Activated CD4-positive, alpha-beta T cell treated with anti-CD3 and anti-CD28 coated beads, Interleukin-2, amount 10 ng/mL, durations not matched to agents 24 days and 14 days (primary cell): Measurements from ENCODE around the gene LYRM2. TPM values are rescaled to one million over a fixed set of nuclear protein-coding genes. Genes with fewer than 3 reads are reported as not detected.

Experiments
- DNase-seq: peaks from one replicate; pipeline ENCODE4 v3.0.0; 2022
- H3K27ac Mint-ChIP-seq: one replicate; pipeline ENCODE4 v1.8.0; 2022; ENCODE audit warnings: mild to moderate bottlenecking, mixed read lengths
- H3K27me3 Mint-ChIP-seq: one replicate; pipeline ENCODE4 v1.8.0; 2022; ENCODE audit warnings: mixed read lengths
- H3K36me3 Mint-ChIP-seq: one replicate; pipeline ENCODE4 v1.8.0; 2022; ENCODE audit warnings: low read depth, mild to moderate bottlenecking, mixed read lengths
- H3K4me1 Mint-ChIP-seq: one replicate; pipeline ENCODE4 v1.8.0; 2021; ENCODE audit warnings: mixed read lengths
- H3K4me3 Mint-ChIP-seq: one replicate; pipeline ENCODE4 v1.8.0; 2022; ENCODE audit warnings: mild to moderate bottlenecking, moderate library complexity, mixed read lengths
- H3K9me3 Mint-ChIP-seq: one replicate; pipeline ENCODE4 v1.8.0; 2021; ENCODE audit warnings: mixed read lengths
- intact Hi-C: fragments of 100-400 bp; cut with micrococcal nuclease; formaldehyde crosslinking; loops from one replicate; pipeline ENCODE4 v1.15.1; 2023
- total RNA-seq: library from RNA; stranded (reverse); gene quantifications from 2 replicates; pipeline ENCODE4 v1.2.3, GENCODE V29; 2022

LYRM2 gene
- total RNA-seq, 1 donor from 2014 or later, result 33.7 TPM

DNA sequence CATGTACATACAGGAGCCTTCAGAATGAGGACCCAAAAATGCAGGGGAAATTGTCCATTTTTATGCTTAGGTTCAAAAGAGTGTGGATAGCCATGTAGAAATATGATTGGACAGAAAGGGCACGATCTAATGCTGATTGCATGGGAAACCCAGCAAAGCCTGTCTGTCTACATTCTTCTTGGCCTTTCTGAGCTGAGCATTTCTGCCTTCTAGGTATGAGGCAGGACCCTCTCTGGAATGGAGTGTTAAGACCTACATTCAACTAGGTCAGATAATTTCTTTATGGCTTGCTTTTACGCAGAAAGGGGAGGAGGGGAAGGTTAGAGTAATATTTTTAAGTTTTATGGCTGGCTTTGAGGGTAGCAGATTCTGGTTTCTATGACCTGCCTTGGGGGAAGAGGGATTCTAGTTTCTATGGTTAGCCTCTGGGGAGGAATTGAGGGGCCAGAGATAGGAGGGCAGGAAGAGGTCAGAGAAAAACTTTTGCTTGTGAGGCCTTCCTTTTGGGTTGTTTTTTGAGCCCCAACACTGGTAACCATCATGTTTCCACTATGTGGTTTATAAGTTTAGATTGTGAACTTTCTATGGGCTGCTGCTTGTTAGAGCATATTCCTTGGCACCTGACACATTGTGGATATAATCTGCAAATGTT is 63.5 kb downstream of the LYRM2 start:
- DNase-seq, result no peak
- no peak overlapping the region for H3K4me3 Mint-ChIP-seq
- intact Hi-C loops, result no loop called here

DNA sequence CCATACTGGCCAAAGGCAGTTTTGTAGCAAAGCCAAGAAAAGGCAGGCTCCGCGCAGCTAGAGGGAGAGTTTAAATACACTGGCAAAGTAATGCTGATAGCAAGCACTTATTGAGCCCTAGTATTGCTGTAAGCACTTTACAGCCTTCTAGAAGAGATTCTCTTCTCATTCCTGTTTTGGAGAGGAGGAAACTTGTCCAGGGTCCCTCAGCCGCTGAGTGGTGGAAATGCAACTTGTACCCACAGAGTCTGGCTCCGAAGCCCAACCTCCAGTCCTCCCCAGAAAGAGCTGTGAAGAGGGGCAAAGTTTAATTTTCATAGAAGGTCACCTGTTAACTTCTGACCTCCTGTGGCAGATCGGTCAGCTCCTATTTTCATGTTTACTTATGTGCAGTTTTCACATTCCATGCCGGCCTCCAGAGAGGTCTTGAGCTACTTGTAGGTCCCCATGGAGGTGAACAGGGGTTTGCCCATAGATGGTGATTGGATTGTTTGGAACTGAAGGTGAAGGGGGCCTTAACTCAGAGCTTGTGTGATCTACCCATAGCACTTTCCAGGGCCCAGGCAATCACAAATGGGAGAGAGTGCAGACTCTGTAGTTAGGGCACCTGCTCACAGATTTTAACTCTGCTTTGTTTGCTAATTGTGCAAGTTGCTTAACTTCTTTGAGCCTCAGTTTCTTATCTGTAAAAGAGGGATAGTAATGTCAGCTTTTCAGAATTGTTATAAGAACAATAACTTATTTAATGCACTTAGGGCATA is 70.7 kb downstream of the LYRM2 start:
- no peaks in the 10 kb centered on the region for H3K36me3 Mint-ChIP-seq
- intact Hi-C loops, result no loop called here

More for the DNA sequence above, 63.5 kb downstream of the LYRM2 start:
- Mint-ChIP-seq H3K9me3 (no peaks in the 10 kb centered on the region), H3K27me3 (peaks cover 9% of the 10 kb centered on the region), H3K27ac (peak overlapping the region; percentile 22), H3K36me3 (no peaks in the 10 kb centered on the region), H3K4me1 (peaks cover 7% of the 10 kb centered on the region)

DNA sequence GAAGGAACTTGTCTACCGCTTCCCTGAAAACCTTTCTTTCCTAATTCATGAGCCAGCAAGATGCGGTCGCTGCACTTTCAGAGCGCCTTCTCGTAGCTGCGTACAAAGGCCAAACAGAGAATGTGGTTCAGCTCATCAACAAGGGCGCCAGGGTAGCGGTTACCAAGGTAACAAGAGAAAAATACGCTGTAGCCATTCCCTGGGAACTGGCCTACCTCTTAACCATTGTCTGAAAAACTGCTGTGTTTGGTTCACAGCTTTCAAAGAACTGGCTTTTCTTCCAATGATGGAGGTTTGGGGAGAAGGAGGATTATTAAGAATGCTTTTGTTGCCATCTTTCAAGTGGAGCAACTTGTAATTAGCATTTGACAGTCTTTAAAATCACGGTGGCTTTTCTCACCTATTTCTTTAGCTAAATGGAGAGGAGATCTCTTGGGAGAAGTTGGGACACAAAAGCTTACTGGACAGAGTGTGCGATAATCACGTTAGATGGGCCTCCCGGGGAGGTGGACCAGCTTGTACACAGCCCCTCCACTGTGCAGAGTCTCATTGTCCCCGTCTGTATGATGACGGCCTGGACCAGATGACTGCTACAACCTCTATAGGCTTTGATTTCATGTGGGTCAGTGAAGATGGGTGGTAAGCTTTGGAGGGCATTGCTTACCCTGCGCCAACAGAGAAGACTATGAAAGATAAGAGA is 71.5 kb downstream of the LYRM2 start:
- no peak for DNase-seq
- H3K27me3 Mint-ChIP-seq, result peaks cover 9% of the 10 kb centered on the region
- no peak overlapping the region for H3K4me3 Mint-ChIP-seq
- no peaks in the 10 kb centered on the region for H3K4me1 Mint-ChIP-seq
- intact Hi-C loops, result no loop called here
- H3K27ac Mint-ChIP-seq, result no peak overlapping the region
- H3K9me3 Mint-ChIP-seq, result no peaks in the 10 kb centered on the region
- H3K36me3 Mint-ChIP-seq, result no peaks in the 10 kb centered on the region

More for the DNA sequence above, 70.7 kb downstream of the LYRM2 start:
- Mint-ChIP-seq H3K9me3 (no peaks in the 10 kb centered on the region), H3K27ac (no peak overlapping the region), H3K4me1 (no peaks in the 10 kb centered on the region), H3K4me3 (no peak overlapping the region), H3K27me3 (peaks cover 9% of the 10 kb centered on the region)
- DNase-seq, result no peak

DNA sequence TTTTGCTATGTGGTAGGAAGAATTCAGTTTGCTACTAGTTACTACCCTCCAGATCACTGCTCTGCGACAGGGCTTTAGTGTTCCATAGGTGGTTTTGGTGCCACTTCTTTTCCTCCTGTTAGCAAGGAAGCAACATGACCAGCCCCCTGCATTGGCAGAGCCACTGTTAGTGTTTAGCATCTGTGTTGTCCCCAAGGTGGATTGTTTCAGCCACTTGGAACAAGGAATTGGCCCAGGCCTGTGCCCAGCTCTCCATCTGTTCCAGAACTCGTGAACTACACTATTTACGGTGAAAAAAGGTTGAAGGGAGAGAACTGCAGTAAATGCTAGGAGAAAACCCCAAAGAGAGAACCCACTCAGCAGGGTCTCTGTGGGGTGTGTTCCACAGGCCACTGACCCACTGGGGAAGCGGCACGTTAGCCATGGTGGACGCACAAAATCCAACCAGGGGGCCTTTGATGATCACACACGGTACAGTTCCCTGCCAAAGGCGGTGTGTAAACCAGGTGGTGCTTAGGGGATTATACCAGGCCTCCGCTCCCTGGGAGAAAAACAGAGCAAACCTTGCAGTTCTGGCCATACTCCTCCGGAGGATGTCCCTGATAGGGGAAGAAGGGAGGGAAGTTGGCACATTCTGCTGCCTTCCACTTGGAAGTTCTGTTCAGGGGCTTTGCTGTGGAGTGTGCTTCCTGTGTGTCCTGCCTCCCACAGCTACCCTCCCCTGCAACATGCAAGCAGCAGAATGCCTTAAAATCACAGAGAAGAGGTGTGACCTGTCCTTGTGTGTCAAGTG is 72.3 kb downstream of the LYRM2 start:
- no peak overlapping the region for H3K4me3 Mint-ChIP-seq
- DNase-seq, result no peak
- H3K4me1 Mint-ChIP-seq, result no peaks in the 10 kb centered on the region
- peaks cover 8% of the 10 kb centered on the region for H3K27me3 Mint-ChIP-seq
- intact Hi-C loops, result no loop called here
- no peaks in the 10 kb centered on the region for H3K9me3 Mint-ChIP-seq
- H3K36me3 Mint-ChIP-seq, result no peaks in the 10 kb centered on the region
- H3K27ac Mint-ChIP-seq, result no peak overlapping the region

DNA sequence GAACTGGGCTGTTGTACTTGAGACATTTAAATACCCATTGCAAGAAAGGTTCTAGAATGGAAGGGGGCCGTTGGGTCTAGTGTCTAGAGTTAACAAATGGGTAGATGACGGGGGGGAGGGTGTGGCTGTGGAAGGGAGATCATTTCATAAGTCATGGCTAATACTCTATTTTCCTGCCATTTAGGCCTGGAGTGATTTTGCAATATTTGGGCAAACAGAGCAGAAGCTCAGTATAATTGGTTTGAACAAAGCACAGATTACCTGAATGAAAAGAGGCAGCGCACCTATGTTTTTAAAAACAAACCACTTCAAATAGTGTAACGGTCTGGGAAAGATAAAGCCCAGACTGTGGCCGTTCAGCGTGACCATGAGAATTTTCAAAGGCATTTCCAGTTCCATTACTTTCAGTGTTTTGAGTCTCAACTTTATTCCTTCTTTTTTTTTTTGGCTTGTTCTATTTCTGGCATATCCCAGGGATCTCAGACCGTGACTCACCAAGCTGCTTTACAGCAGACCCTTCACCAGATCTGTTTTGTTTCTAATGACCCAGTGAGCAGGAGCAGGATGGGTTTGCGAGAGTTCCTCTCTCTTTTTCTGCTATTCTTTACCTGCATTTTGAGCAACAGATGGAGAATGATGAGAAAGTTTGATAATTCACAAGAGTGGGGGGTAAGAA is 73.7 kb downstream of the LYRM2 start:
- Mint-ChIP-seq H3K4me1 (no peaks in the 10 kb centered on the region), H3K27ac (no peak overlapping the region), H3K36me3 (no peaks in the 10 kb centered on the region), H3K9me3 (no peaks in the 10 kb centered on the region), H3K27me3 (peaks cover 6% of the 10 kb centered on the region), H3K4me3 (no peak overlapping the region)
- intact Hi-C loops, result no loop called here
- no peak for DNase-seq

DNA sequence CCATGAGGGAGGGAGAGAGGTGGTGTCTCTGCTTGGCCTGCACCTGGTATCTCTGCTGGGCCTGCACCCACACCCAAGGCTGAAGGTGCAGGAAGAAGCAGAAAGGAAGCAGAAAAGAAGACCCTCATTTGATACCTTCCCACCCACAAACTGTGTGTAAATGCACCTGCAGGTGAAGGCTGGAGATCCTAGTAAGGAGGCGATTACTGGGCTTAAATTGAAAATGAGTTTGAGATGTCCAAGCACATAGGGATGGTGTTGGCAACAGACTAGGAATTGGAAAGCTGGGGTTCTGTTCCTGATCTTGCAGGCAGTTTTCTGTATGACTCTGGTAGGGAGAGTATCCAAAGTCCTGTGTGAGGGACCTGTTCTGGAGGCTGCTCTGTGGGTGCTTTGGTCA is 74.7 kb downstream of the LYRM2 start:
- H3K4me1 Mint-ChIP-seq, result no peaks in the 10 kb centered on the region
- no peak overlapping the region for H3K4me3 Mint-ChIP-seq
- H3K36me3 Mint-ChIP-seq, result no peaks in the 10 kb centered on the region
- DNase-seq, result no peak
- intact Hi-C loops, result no loop called here
- H3K27ac Mint-ChIP-seq, result no peak overlapping the region
- H3K9me3 Mint-ChIP-seq, result no peaks in the 10 kb centered on the region
- peaks cover 8% of the 10 kb centered on the region for H3K27me3 Mint-ChIP-seq

DNA sequence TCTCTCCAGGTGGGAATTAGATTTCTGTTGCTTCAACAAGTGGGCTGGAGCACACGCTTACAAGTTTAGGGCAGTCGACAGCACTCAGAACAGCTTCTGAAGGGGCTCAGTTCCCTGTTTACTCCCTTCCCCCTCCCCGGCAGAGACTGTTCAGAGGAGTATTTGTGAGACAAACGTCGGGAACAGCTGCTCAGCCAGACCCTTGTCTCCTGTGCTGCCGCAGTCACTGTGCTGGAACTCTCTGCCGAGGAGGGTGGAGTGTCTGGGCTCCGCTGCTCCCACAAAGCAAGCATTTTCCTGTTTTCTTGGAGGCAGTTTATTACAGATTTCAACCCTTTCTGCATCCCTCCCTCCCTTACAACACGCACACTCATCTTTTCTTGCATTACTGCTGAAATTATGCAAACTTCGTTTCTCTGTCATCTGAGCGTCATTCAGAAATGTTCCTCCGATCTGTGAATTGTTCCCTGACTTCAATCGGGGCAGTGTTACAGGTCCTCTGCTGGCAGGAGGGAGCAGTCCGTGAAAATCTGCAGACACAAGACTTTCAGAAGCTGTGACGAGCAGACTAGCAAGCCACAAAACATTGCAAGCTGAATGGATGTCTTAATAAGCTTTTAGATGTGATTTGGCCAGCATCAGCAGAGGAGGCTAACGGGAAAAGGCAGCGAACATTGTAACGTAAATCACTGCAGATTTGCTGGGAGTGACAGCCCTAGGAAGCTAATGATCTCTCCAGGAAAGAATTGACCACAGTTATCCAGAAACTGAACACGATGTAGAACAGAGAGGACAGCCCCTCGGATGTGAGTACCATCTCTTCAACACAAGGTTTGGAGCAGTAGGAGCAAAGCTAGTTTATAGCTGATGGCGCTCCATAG is 76.2 kb downstream of the LYRM2 start:
- intact Hi-C loops, result no loop called here
- no peaks in the 10 kb centered on the region for H3K4me1 Mint-ChIP-seq
- DNase-seq, result no peak
- no peak overlapping the region for H3K4me3 Mint-ChIP-seq
- H3K9me3 Mint-ChIP-seq, result no peaks in the 10 kb centered on the region
- H3K36me3 Mint-ChIP-seq, result no peaks in the 10 kb centered on the region
- H3K27ac Mint-ChIP-seq, result no peak overlapping the region
- H3K27me3 Mint-ChIP-seq, result peaks cover 11% of the 10 kb centered on the region

DNA sequence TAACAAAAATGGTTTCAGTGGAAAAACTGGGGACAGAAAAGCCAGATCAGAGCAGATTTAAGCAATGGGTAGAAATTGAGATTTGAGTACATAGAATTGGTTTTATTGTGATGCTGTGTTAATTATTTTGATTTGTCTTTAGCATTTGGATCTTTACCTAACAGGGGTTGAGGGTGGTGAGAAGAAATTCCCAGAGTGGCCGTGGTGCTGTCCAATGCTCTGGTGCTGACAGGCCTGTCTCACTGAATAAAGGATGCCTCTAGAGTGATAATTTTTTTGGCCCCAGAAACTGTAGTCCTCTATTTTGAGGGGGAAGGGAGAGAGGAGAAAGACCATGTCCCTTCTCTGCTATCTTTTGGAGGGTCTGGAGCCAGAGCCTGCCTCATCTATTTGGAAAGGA is 79.1 kb downstream of the LYRM2 start:
- H3K36me3 Mint-ChIP-seq, result no peaks in the 10 kb centered on the region
- H3K27ac Mint-ChIP-seq, result no peak overlapping the region
- H3K9me3 Mint-ChIP-seq, result no peaks in the 10 kb centered on the region
- H3K27me3 Mint-ChIP-seq, result peaks cover 18% of the 10 kb centered on the region
- no peak overlapping the region for H3K4me3 Mint-ChIP-seq
- no peak for DNase-seq
- intact Hi-C loops, result no loop called here
- no peaks in the 10 kb centered on the region for H3K4me1 Mint-ChIP-seq

DNA sequence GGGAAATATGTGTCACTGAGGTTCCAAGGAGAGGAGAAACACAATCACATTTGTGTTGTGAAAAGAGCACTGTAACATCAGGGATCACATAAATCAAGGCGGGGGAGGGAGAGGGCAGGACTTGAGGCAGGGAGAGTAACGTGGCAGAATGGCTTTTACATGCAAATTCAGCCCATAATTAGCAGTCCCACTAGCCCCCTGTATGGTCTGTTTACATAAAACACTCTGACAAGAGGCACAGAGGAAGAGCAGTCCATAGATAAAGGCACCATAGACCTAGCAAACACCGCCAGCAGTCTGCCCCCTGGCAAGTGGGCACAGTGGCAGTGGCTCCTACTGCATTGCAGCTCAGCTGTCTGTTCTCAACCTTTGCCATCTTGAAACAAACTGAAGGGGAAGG is 82.7 kb downstream of the LYRM2 start:
- H3K36me3 Mint-ChIP-seq, result no peaks in the 10 kb centered on the region
- no peak for DNase-seq
- no peaks in the 10 kb centered on the region for H3K4me1 Mint-ChIP-seq
- H3K9me3 Mint-ChIP-seq, result no peaks in the 10 kb centered on the region
- H3K27me3 Mint-ChIP-seq, result peaks cover 17% of the 10 kb centered on the region
- intact Hi-C loops, result no loop called here
- H3K4me3 Mint-ChIP-seq, result no peak overlapping the region
- no peak overlapping the region for H3K27ac Mint-ChIP-seq

DNA sequence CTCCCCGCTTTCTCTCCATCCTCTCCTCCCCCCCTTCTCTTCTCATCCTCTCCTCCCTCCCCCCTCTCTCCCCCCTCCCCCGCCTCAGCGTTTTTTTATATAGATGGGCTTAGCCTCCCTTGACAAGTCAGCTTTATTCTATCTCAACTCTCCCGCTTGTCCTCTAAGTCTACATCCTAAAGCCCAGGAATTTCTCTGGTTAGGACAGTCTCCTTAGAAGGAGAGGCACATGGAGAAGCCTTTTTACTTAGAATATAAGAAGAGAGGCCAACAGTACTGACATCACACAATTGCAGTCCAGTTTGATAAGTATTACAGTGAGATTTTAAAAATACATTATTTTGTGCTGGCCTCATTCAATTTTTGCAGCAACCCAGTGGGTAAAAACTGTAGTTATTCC is 83.5 kb downstream of the LYRM2 start:
- H3K27ac Mint-ChIP-seq, result no peak overlapping the region
- H3K36me3 Mint-ChIP-seq, result no peaks in the 10 kb centered on the region
- no peaks in the 10 kb centered on the region for H3K4me1 Mint-ChIP-seq
- H3K4me3 Mint-ChIP-seq, result no peak overlapping the region
- H3K9me3 Mint-ChIP-seq, result no peaks in the 10 kb centered on the region
- no peak for DNase-seq
- H3K27me3 Mint-ChIP-seq, result peaks cover 19% of the 10 kb centered on the region
- intact Hi-C loops, result no loop called here

DNA sequence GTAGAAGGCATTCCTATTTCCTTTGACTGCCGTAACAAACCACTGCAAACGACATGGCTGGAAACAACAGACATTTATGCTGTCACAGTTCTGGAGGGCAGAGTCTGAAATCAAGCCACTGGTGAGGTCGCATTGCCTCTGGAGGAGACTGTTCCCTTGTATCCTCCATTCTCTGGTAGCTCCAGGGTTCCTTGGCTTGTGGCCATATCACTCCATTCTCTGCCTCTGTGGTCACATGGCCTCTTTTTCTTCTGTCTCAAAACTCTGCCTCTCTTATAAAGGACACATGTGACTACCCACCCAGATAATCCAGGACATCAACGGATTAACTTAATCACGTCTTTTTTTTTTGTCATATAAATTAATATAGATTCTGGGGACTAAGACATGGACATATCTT is 84.4 kb downstream of the LYRM2 start:
- Mint-ChIP-seq H3K27ac (no peak overlapping the region), H3K9me3 (no peaks in the 10 kb centered on the region), H3K4me1 (no peaks in the 10 kb centered on the region), H3K27me3 (peaks cover 18% of the 10 kb centered on the region), H3K4me3 (no peak overlapping the region), H3K36me3 (no peaks in the 10 kb centered on the region)
- DNase-seq, result no peak
- intact Hi-C loops, result no loop called here

DNA sequence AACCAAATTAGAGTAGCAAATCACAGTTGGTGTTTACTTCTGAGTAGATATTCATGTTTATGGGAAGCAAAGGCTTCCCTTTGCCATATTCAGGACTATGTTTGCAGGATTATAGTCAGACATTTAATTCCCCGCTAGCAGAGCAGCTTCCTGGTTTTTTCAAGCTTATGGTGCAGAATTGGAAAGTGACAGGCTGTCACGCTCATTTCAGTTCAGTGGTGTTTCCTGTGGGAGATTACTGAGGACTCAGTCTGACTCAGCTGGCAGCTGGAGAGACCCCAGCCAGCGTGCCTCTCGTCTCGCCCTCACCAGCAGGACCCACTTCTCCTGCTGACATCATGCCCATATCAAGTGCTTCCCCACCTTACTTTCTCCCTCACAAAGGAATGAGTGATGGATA is 85.1 kb downstream of the LYRM2 start:
- peaks cover 20% of the 10 kb centered on the region for H3K27me3 Mint-ChIP-seq
- no peaks in the 10 kb centered on the region for H3K9me3 Mint-ChIP-seq
- H3K4me1 Mint-ChIP-seq, result no peaks in the 10 kb centered on the region
- no peak overlapping the region for H3K4me3 Mint-ChIP-seq
- H3K36me3 Mint-ChIP-seq, result no peaks in the 10 kb centered on the region
- intact Hi-C loops, result no loop called here
- no peak overlapping the region for H3K27ac Mint-ChIP-seq
- no peak for DNase-seq

DNA sequence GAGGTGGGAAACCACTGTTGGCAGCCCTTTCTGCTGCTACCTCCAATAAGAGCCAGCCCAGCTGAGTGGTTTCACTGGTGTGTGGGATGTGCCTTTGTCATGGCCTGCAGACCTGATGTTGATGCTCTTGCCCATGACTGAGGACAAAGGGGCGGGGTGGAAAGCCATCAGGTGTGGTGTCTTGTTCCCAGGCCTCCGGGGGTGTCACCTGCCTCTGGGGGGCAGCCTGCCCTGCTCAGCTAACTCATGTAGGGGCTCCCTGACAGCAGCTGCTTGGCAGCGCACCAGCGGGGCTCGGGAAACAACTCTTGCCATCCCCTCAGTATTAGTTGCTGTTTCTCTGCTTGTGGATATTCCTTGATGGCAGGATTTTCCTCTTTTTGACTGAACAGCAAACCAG is 91.3 kb downstream of the LYRM2 start:
- intact Hi-C loops, result no loop called here
- DNase-seq, result no peak
- no peaks in the 10 kb centered on the region for H3K4me1 Mint-ChIP-seq

More for the DNA sequence above, 91.3 kb downstream of the LYRM2 start:
- H3K27me3 Mint-ChIP-seq, result peaks cover 9% of the 10 kb centered on the region
- no peak overlapping the region for H3K4me3 Mint-ChIP-seq
- no peaks in the 10 kb centered on the region for H3K9me3 Mint-ChIP-seq
- H3K27ac Mint-ChIP-seq, result no peak overlapping the region
- no peaks in the 10 kb centered on the region for H3K36me3 Mint-ChIP-seq
